Bronchial epithelial cell (primary cell): Measurements from ENCODE around the gene TOB1. TPM values are rescaled to one million over a fixed set of nuclear protein-coding genes. Genes with fewer than 3 reads are reported as not detected.

Experiments used
- DNase-seq: peaks from one replicate; pipeline ENCODE4 v3.0.0-alpha.2; 2010; ENCODE audit warnings: low read depth
- FAIRE-seq: peaks from 2 replicates; lab custom pipeline; 2011; peaks lifted over from hg19 to GRCh38; lab: Jason Lieb, UNC
- H3K27me3 ChIP-seq: 2 replicates; pipeline ENCODE4 v1.5.1; 2011; ENCODE audit warnings: low read length; ENCODE audit not compliant: control insufficient read depth, insufficient read depth
- H3K36me3 ChIP-seq: 2 replicates; pipeline ENCODE4 v1.5.1; 2011; ENCODE audit warnings: low read length; ENCODE audit not compliant: control insufficient read depth, insufficient read depth
- H3K4me3 ChIP-seq: 2 replicates; pipeline ENCODE4 v1.5.1; 2011; ENCODE audit warnings: mild to moderate bottlenecking, low read depth, low read length, control low read depth
- CTCF ChIP-seq: IDR thresholded peaks from 2 replicates; pipeline ENCODE4 v1.5.1; 2011; ENCODE audit warnings: mild to moderate bottlenecking, moderate library complexity, low read length, control low read depth, inconsistent platforms; ENCODE audit not compliant: insufficient read depth, severe bottlenecking
- total RNA-seq: library from RNA; depleted of rRNA; stranded (reverse); fragments of >200 nt; gene quantifications from 2 replicates; pipeline ENCODE4 v1.2.1, GENCODE V29; 2014

Gene TOB1
- total RNA-seq, 1 donor from 2014 or later = 11.6 TPM

GRCh38 chr17:50865060-50865867 is 890 bp downstream of the TOB1 start:
- Histone ChIP-seq H3K4me3 (peak overlapping the region; percentile 97), H3K27me3 (no peaks in the 10 kb centered on the region), H3K36me3 (peaks cover 6% of the 10 kb centered on the region)
- DNase-seq (peak; percentile 29), FAIRE-seq (no peak)
- no peak for TF ChIP-seq CTCF

GRCh38 chr17:50864747-50865059 is 1.5 kb downstream of the TOB1 start:
- FAIRE-seq = no peak
- H3K27me3 ChIP-seq = no peaks in the 10 kb centered on the region
- no peak for TF ChIP-seq CTCF
- no peak for DNase-seq
- H3K36me3 ChIP-seq = peaks cover 6% of the 10 kb centered on the region
- peak overlapping the region; percentile 97 for H3K4me3 ChIP-seq

- DNase-seq (no peak), FAIRE-seq (no peak)
- TF ChIP-seq CTCF = no peak
- peaks cover 6% of the 10 kb centered on the region for H3K36me3 ChIP-seq
- H3K4me3 ChIP-seq = peak overlapping the region; percentile 4
- H3K27me3 ChIP-seq = no peaks in the 10 kb centered on the region
These were observed 2.2 kb downstream of the TOB1 start for GRCh38 chr17:50863931-50864330.

GRCh38 chr17:50863221-50863843 is 2.8 kb downstream of the TOB1 start:
- no peak overlapping the region for H3K4me3 ChIP-seq
- FAIRE-seq = no peak
- H3K27me3 ChIP-seq = no peaks in the 10 kb centered on the region
- TF ChIP-seq CTCF = peak; percentile 71
- H3K36me3 ChIP-seq = peaks cover 6% of the 10 kb centered on the region
- DNase-seq = peak; percentile 39

- TF ChIP-seq CTCF = no peak
- Histone ChIP-seq H3K4me3 (no peak overlapping the region), H3K27me3 (no peaks in the 10 kb centered on the region), H3K36me3 (peaks cover 6% of the 10 kb centered on the region)
- FAIRE-seq = no peak
- DNase-seq = no peak
These were observed 4.2 kb downstream of the TOB1 start for GRCh38 chr17:50861822-50862528.
